GM18519 (cell line): Measurements from ENCODE around the gene ZSCAN30.
"Not testable (repeated sequence)": the region's sequence is repeated elsewhere in the genome, so short reads cannot be mapped to it uniquely, and the experiment has no call there.

Experiments used
- ATAC-seq: cut with Tn5 transposase; IDR thresholded peaks from one replicate; pipeline ENCODE4 v1.9.1; 2021; ENCODE audit warnings: mild to moderate bottlenecking, moderate library complexity; ENCODE audit not compliant: unreplicated experiment, low FRiP score

ZSCAN30 gene

GRCh38 chr18:35240664-35241447 lies 49.2 kb downstream of the ZSCAN30 start, which contains the start of gene ZNF397:
Gene ZNF397, plus strand, starts transcription at chr18:35241034. Its CDS starts 1,437 bp downstream, at chr18:35242471.
- ATAC-seq, result peak; percentile 98

- ATAC-seq, result no peak
Observed at GRCh38 chr18:35239314-35239713, 50.7 kb downstream of the ZSCAN30 start.

GRCh38 chr18:35236571-35237363 lies 53.3 kb downstream of the ZSCAN30 start:
- no peak for ATAC-seq

- ATAC-seq, result peak; percentile 73
Observed at GRCh38 chr18:35231052-35231451, 59.0 kb downstream of the ZSCAN30 start.

- no peak for ATAC-seq
Observed at GRCh38 chr18:35227254-35227653, 62.8 kb downstream of the ZSCAN30 start.

GRCh38 chr18:35223797-35224196 lies 66.2 kb downstream of the ZSCAN30 start:
- ATAC-seq, result no peak

- ATAC-seq, result no peak
Observed at GRCh38 chr18:35220424-35220823, 69.6 kb downstream of the ZSCAN30 start.

- not testable (repeated sequence) for ATAC-seq
Observed at GRCh38 chr18:35219331-35219730, 70.7 kb downstream of the ZSCAN30 start.

- not testable (repeated sequence) for ATAC-seq
Observed at GRCh38 chr18:35216611-35217010, 73.4 kb downstream of the ZSCAN30 start.

- no peak for ATAC-seq
Observed at GRCh38 chr18:35215026-35215425, 75.0 kb downstream of the ZSCAN30 start.

GRCh38 chr18:35205746-35206458 lies 84.1 kb downstream of the ZSCAN30 start:
- not testable (repeated sequence) for ATAC-seq

- no peak for ATAC-seq
Observed at GRCh38 chr18:35205199-35205712, 84.8 kb downstream of the ZSCAN30 start.

GRCh38 chr18:35203067-35203466 lies 87.0 kb downstream of the ZSCAN30 start:
- ATAC-seq, result no peak

GRCh38 chr18:35201256-35201931 lies 88.6 kb downstream of the ZSCAN30 start:
- ATAC-seq, result no peak
